GM12864 (cell line): Measurements from ENCODE around the gene CACNA1D.

Experiments
- DNase-seq: peaks from one replicate; pipeline ENCODE4 v3.0.0-alpha.2; 2011; ENCODE audit warnings: low read depth
- H3K4me3 ChIP-seq: 2 replicates; pipeline ENCODE4 v1.5.1; 2011; ENCODE audit warnings: mild to moderate bottlenecking, low read depth, low read length, control low read depth
- TF ChIP-seq, protein P1 (sequence below): IDR thresholded peaks from 2 replicates; pipeline ENCODE4 v1.5.1; 2011; ENCODE audit warnings: low read depth, mild to moderate bottlenecking, moderate library complexity, low read length, control low read depth, inconsistent platforms; ENCODE audit errors: missing control alignments

Gene CACNA1D

DNA sequence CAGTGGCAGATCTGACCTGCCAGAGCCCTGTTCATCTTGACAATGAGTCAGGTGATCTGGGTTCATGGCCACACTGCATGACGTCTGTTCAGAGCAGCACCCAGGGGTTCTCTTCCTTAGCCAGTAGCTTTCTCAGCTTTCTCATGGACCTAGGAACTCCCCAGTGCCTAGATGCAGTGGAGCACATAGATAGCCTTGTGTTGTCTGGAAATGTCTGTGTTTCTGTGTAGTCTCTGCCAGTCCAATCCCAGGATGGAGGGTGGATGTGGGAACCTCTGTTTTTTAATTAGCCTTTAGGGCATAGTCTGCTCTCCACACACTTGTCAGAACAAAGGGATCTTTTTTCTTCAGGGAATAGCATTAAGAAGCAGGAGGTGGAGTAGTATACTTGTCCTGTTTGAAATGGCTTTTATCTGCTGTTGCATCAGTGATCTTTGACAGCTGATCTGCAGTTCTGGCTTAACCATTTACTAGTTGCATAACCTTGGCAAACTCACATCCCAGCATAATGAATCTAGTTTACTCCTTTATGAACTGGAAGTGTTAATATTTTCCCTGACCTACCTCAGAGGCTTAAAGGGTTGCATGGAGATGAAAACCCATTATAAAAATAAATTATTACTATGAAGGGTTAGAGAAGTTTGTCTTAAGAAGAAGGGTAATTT lies 16.1 kb upstream of the CACNA1D start:
- no peak overlapping the region for H3K4me3 ChIP-seq
- TF ChIP-seq, protein P1, sequence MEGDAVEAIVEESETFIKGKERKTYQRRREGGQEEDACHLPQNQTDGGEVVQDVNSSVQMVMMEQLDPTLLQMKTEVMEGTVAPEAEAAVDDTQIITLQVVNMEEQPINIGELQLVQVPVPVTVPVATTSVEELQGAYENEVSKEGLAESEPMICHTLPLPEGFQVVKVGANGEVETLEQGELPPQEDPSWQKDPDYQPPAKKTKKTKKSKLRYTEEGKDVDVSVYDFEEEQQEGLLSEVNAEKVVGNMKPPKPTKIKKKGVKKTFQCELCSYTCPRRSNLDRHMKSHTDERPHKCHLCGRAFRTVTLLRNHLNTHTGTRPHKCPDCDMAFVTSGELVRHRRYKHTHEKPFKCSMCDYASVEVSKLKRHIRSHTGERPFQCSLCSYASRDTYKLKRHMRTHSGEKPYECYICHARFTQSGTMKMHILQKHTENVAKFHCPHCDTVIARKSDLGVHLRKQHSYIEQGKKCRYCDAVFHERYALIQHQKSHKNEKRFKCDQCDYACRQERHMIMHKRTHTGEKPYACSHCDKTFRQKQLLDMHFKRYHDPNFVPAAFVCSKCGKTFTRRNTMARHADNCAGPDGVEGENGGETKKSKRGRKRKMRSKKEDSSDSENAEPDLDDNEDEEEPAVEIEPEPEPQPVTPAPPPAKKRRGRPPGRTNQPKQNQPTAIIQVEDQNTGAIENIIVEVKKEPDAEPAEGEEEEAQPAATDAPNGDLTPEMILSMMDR: no peak
- no peak for DNase-seq

GRCh38 chr3:53478921-53479664 lies 15.3 kb upstream of the CACNA1D start:
- TF ChIP-seq, protein P1: no peak
- no peak for DNase-seq
- H3K4me3 ChIP-seq: no peak overlapping the region

- no peak for DNase-seq
- TF ChIP-seq, protein P1: no peak
- H3K4me3 ChIP-seq: no peak overlapping the region
Observed at GRCh38 chr3:53482227-53482626, 12.2 kb upstream of the CACNA1D start.

GRCh38 chr3:53483821-53484220 lies 10.6 kb upstream of the CACNA1D start:
- no peak for DNase-seq
- TF ChIP-seq, protein P1: no peak
- H3K4me3 ChIP-seq: no peak overlapping the region

GRCh38 chr3:53484984-53485383 lies 9.4 kb upstream of the CACNA1D start:
- H3K4me3 ChIP-seq: no peak overlapping the region
- TF ChIP-seq, protein P1: no peak

GRCh38 chr3:53485675-53486403 lies 8.6 kb upstream of the CACNA1D start:
- DNase-seq: no peak
- TF ChIP-seq, protein P1: no peak
- H3K4me3 ChIP-seq: no peak overlapping the region

More at GRCh38 chr3:53484984-53485383, 9.4 kb upstream of the CACNA1D start:
- no peak for DNase-seq
